GM12864 (cell line): ENCODE data around the gene ANKFN1.

Source experiments
- DNase-seq: peaks from one replicate; pipeline ENCODE4 v3.0.0-alpha.2; 2011; ENCODE audit warnings: low read depth
- H3K4me3 ChIP-seq: 2 replicates; pipeline ENCODE4 v1.5.1; 2011; ENCODE audit warnings: mild to moderate bottlenecking, low read depth, low read length, control low read depth
- CTCF ChIP-seq: IDR thresholded peaks from 2 replicates; pipeline ENCODE4 v1.5.1; 2011; ENCODE audit warnings: low read depth, mild to moderate bottlenecking, moderate library complexity, low read length, control low read depth, inconsistent platforms; ENCODE audit errors: missing control alignments

The ANKFN1 gene

GRCh38 chr17:56457501-56457900, 304.2 kb downstream of the ANKFN1 start:
- TF ChIP-seq CTCF: no peak
- DNase-seq: no peak
- H3K4me3 ChIP-seq: no peak overlapping the region

GRCh38 chr17:56465886-56466285, 312.6 kb downstream of the ANKFN1 start:
- DNase-seq: no peak
- no peak for TF ChIP-seq CTCF
- H3K4me3 ChIP-seq: no peak overlapping the region

- TF ChIP-seq CTCF: no peak
- H3K4me3 ChIP-seq: no peak overlapping the region
- DNase-seq: no peak
These were observed 315.6 kb downstream of the ANKFN1 start for GRCh38 chr17:56468840-56469239.

- no peak for DNase-seq
- H3K4me3 ChIP-seq: no peak overlapping the region
- no peak for TF ChIP-seq CTCF
These were observed 318.4 kb downstream of the ANKFN1 start for GRCh38 chr17:56471696-56472095.

- DNase-seq: no peak
- no peak overlapping the region for H3K4me3 ChIP-seq
- no peak for TF ChIP-seq CTCF
These were observed 321.8 kb downstream of the ANKFN1 start for GRCh38 chr17:56475116-56475515.

- peak; percentile 61 for TF ChIP-seq CTCF
- H3K4me3 ChIP-seq: no peak overlapping the region
- no peak for DNase-seq
These were observed 325.7 kb downstream of the ANKFN1 start for GRCh38 chr17:56478836-56479447.

- no peak overlapping the region for H3K4me3 ChIP-seq
- DNase-seq: no peak
- TF ChIP-seq CTCF: no peak
These were observed 327.2 kb downstream of the ANKFN1 start for GRCh38 chr17:56480501-56480900.
